Mesothelial cell of epicardium (in vitro differentiated cells): ENCODE measurements around the gene MGMT. TPM values are rescaled to one million over a fixed set of nuclear protein-coding genes. Genes with fewer than 3 reads are reported as not detected.

Experiments used
- DNase-seq, 2 experiments: peaks; one replicate each; pipeline ENCODE4 v3.0.0; 2021; ENCODE audit warnings: low spot score in 2 of 2; ENCODE audit not compliant: unreplicated experiment in 2 of 2
- H3K27ac Mint-ChIP-seq: 2 replicates; pipeline ENCODE4 v1.8.0; 2021; ENCODE audit warnings: mixed read lengths
- H3K27me3 Mint-ChIP-seq: 2 replicates; pipeline ENCODE4 v1.8.0; 2021; ENCODE audit warnings: low read depth, mixed read lengths
- H3K36me3 Mint-ChIP-seq: 2 replicates; pipeline ENCODE4 v1.8.0; 2021; ENCODE audit warnings: mixed read lengths
- H3K4me1 Mint-ChIP-seq: 2 replicates; pipeline ENCODE4 v1.8.0; 2021; ENCODE audit warnings: mixed read lengths
- H3K4me3 Mint-ChIP-seq: 2 replicates; pipeline ENCODE4 v1.8.0; 2021; ENCODE audit warnings: mild to moderate bottlenecking, moderate library complexity, mixed read lengths
- H3K9me3 Mint-ChIP-seq: 2 replicates; pipeline ENCODE4 v1.8.0; 2021; ENCODE audit warnings: mixed read lengths
- CTCF ChIP-seq: fragments of 200-600 bp; sonication (generic); IDR thresholded peaks from one replicate; pipeline ENCODE4 v1.5.0; 2021; ENCODE audit warnings: antibody characterized with exemption; ENCODE audit not compliant: unreplicated experiment
- total RNA-seq: library from RNA; stranded (reverse); gene quantifications from 3 replicates; pipeline ENCODE4 v1.2.1, GENCODE V29; 2021

Gene MGMT
- total RNA-seq, 1 donor from 2014 or later, result 35.7 TPM

- no peaks in the 10 kb centered on the region for H3K9me3 Mint-ChIP-seq
- H3K4me1 Mint-ChIP-seq, result no peaks in the 10 kb centered on the region
- TF ChIP-seq CTCF, result no peak
- peaks cover 8% of the 10 kb centered on the region for H3K36me3 Mint-ChIP-seq
- no peaks in the 10 kb centered on the region for H3K27me3 Mint-ChIP-seq
- DNase-seq, result peak in 1 of 2 experiments; percentile 11
- no peak overlapping the region for H3K27ac Mint-ChIP-seq
- H3K4me3 Mint-ChIP-seq, result no peak overlapping the region
Measured at GRCh38 chr10:129771991-129772431, 305.0 kb downstream of the MGMT start.

- TF ChIP-seq CTCF, result no peak
- no peaks in the 10 kb centered on the region for H3K4me1 Mint-ChIP-seq
- H3K27me3 Mint-ChIP-seq, result no peaks in the 10 kb centered on the region
- no peaks in the 10 kb centered on the region for H3K9me3 Mint-ChIP-seq
- no peak overlapping the region for H3K4me3 Mint-ChIP-seq
- no peak overlapping the region for H3K27ac Mint-ChIP-seq
- H3K36me3 Mint-ChIP-seq, result peaks cover 8% of the 10 kb centered on the region
- DNase-seq, result peak in 1 of 2 experiments; percentile 31
Measured at GRCh38 chr10:129772468-129773358, 305.7 kb downstream of the MGMT start.

- H3K9me3 Mint-ChIP-seq, result no peaks in the 10 kb centered on the region
- H3K4me3 Mint-ChIP-seq, result no peak overlapping the region
- no peaks in the 10 kb centered on the region for H3K4me1 Mint-ChIP-seq
- DNase-seq, result peak in 1 of 2 experiments; percentile 25
- no peak overlapping the region for H3K27ac Mint-ChIP-seq
- H3K36me3 Mint-ChIP-seq, result peaks cover 8% of the 10 kb centered on the region
- H3K27me3 Mint-ChIP-seq, result no peaks in the 10 kb centered on the region
- no peak for TF ChIP-seq CTCF
Measured at GRCh38 chr10:129773359-129773990, 306.4 kb downstream of the MGMT start.

GRCh38 chr10:129774082-129774735 is 307.2 kb downstream of the MGMT start:
- peak in 1 of 2 experiments; percentile 31 for DNase-seq
- no peak overlapping the region for H3K4me3 Mint-ChIP-seq
- H3K36me3 Mint-ChIP-seq, result peaks cover 7% of the 10 kb centered on the region
- H3K27ac Mint-ChIP-seq, result no peak overlapping the region
- no peaks in the 10 kb centered on the region for H3K4me1 Mint-ChIP-seq
- H3K27me3 Mint-ChIP-seq, result no peaks in the 10 kb centered on the region
- H3K9me3 Mint-ChIP-seq, result no peaks in the 10 kb centered on the region
- no peak for TF ChIP-seq CTCF

- H3K9me3 Mint-ChIP-seq, result no peaks in the 10 kb centered on the region
- H3K4me3 Mint-ChIP-seq, result no peak overlapping the region
- H3K4me1 Mint-ChIP-seq, result no peaks in the 10 kb centered on the region
- H3K27me3 Mint-ChIP-seq, result no peaks in the 10 kb centered on the region
- no peak overlapping the region for H3K27ac Mint-ChIP-seq
- no peak for TF ChIP-seq CTCF
- peak in 1 of 2 experiments; percentile 22 for DNase-seq
- peaks cover 2% of the 10 kb centered on the region for H3K36me3 Mint-ChIP-seq
Measured at GRCh38 chr10:129774736-129775401, 307.8 kb downstream of the MGMT start.
